ENCODE measurements around the gene BAHD1. TPM values are rescaled to one million over a fixed set of nuclear protein-coding genes. Genes with fewer than 3 reads are reported as not detected.

Gene BAHD1
- total RNA-seq, 1 experiment from 2014 or later: 17.2 TPM

DNA sequence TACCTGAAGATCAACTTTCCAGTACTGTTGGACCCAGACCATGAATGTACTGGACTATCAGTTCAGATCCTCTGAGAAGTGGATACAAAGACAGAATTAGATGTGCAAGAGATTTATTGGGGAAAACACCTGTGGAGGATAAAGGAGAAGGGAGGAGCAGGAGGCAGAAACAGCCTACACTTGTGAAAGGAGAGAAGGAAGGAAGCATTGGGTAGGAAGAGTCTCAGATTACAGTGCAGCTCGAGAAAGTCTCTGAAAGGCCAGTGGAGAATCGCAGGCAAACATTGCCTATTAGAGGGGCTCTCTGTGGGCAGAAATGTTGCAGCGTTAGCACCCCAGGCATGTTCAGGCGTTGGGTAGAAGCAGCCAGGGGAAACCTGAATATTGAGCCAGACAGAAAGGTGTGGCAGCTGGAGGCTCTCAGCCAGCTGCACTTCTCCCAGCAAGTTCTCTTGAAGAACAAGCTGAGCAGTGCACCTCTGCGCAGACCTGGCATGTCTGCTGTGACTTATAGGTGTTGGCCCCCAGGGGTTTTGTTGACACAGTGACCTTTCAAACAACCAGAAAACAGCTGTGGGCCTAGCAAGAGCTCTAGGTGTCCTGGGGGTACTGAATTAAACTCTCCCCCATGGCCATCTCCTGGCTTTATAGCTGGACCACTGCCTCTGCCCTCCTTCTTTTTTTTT is 37.0 kb downstream of the BAHD1 start:
- CTCF ChIA-PET: interaction anchor here (0.7 kb wide), 1 partner anchor 539 kb away, joined by 9 read pairs; no protein-coding TSS in a partner anchor
- no peak overlapping the region for H3K4me3 Mint-ChIP-seq (ENCODE audit: low read depth, unreplicated experiment)
- no peaks in the 10 kb centered on the region for H3K36me3 Mint-ChIP-seq (ENCODE audit: insufficient read depth, unreplicated experiment)
- peaks cover 8% of the 10 kb centered on the region for H3K4me1 Mint-ChIP-seq (ENCODE audit: low read depth, unreplicated experiment)
- intact Hi-C loops (cut with micrococcal nuclease; ENCODE audit: unreplicated experiment): no loop called here
- TF ChIP-seq, protein P1, sequence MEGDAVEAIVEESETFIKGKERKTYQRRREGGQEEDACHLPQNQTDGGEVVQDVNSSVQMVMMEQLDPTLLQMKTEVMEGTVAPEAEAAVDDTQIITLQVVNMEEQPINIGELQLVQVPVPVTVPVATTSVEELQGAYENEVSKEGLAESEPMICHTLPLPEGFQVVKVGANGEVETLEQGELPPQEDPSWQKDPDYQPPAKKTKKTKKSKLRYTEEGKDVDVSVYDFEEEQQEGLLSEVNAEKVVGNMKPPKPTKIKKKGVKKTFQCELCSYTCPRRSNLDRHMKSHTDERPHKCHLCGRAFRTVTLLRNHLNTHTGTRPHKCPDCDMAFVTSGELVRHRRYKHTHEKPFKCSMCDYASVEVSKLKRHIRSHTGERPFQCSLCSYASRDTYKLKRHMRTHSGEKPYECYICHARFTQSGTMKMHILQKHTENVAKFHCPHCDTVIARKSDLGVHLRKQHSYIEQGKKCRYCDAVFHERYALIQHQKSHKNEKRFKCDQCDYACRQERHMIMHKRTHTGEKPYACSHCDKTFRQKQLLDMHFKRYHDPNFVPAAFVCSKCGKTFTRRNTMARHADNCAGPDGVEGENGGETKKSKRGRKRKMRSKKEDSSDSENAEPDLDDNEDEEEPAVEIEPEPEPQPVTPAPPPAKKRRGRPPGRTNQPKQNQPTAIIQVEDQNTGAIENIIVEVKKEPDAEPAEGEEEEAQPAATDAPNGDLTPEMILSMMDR (IDR thresholded peaks at IDR 0.05; ENCODE audit: unreplicated experiment): no peak
- BruUV-seq (replicated peaks): no TSS peak
- H3K27me3 Mint-ChIP-seq (ENCODE audit: unreplicated experiment): peaks cover 37% of the 10 kb centered on the region
- H3K27ac Mint-ChIP-seq (ENCODE audit: unreplicated experiment): no peak overlapping the region
- no peaks in the 10 kb centered on the region for H3K9me3 Mint-ChIP-seq (ENCODE audit: low read depth, unreplicated experiment)
- no peak for DNase-seq

DNA sequence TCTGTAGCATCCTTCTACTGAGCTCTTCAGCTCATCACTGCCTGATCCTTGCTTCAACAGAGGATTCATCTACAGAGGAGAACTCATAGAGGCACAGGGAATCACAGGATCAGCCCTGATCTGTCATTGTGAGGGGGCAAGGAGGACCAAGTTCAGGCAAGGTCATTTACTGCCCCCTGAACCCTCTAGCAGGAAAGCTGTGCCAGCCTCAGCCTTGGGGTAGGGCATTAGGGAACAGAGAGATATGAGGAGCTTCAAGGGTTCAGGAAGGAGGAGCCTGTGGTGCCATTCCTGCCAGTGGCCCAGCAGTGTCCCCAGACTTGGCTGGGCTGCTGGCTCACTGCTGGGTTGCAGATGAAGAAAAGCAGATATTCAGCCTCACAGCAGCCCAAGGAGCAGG is 38.3 kb downstream of the BAHD1 start:
- no peaks in the 10 kb centered on the region for H3K9me3 Mint-ChIP-seq (ENCODE audit: low read depth, unreplicated experiment)
- intact Hi-C loops (cut with micrococcal nuclease; ENCODE audit: unreplicated experiment): no loop called here
- no TSS peak for BruUV-seq (replicated peaks)
- CTCF ChIA-PET: no interaction called here
- DNase-seq: no peak
- H3K36me3 Mint-ChIP-seq (ENCODE audit: insufficient read depth, unreplicated experiment): no peaks in the 10 kb centered on the region
- peaks cover 8% of the 10 kb centered on the region for H3K4me1 Mint-ChIP-seq (ENCODE audit: low read depth, unreplicated experiment)
- no peak overlapping the region for H3K4me3 Mint-ChIP-seq (ENCODE audit: low read depth, unreplicated experiment)
- TF ChIP-seq, protein P1 (IDR thresholded peaks at IDR 0.05; ENCODE audit: unreplicated experiment): no peak
- H3K27ac Mint-ChIP-seq (ENCODE audit: unreplicated experiment): no peak overlapping the region
- peaks cover 37% of the 10 kb centered on the region for H3K27me3 Mint-ChIP-seq (ENCODE audit: unreplicated experiment)

DNA sequence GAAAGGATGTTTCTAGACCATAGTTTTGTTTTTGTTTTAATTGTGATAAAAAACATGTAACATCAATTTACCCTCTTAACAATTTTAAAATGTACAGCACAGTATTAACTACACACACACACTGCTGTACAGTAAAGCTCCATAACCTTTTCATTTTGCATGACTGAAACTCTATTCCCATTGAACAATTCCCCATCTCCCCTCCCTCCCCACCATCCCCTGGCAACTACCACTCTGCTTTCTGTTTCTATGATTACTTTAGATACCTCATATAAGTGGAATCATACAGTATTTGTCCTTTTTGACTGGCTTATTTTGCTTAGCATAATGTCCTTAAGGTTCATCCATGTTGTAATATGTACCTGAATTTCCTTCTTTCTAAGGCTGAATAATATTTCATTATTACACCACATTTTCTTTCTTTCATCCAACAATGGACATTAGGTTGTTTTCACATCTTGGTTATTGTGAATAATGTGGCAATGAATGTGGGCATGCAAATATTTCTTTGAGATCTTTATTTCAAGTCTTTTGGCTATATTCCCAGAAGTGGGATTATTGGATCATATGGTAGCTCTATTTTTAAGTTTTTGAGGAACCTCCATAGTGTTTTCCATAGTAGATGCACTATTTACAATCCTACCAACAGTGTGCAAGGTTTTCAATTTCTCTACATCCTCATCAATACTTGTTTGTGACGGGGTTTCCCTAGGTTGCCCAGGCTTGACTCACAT is 40.8 kb downstream of the BAHD1 start:
- intact Hi-C loops (cut with micrococcal nuclease; ENCODE audit: unreplicated experiment): no loop called here
- CTCF ChIA-PET: no interaction called here
- H3K9me3 Mint-ChIP-seq (ENCODE audit: low read depth, unreplicated experiment): no peaks in the 10 kb centered on the region
- no peak overlapping the region for H3K4me3 Mint-ChIP-seq (ENCODE audit: low read depth, unreplicated experiment)
- no peaks in the 10 kb centered on the region for H3K36me3 Mint-ChIP-seq (ENCODE audit: insufficient read depth, unreplicated experiment)
- no peak overlapping the region for H3K27ac Mint-ChIP-seq (ENCODE audit: unreplicated experiment)
- TF ChIP-seq, protein P1 (IDR thresholded peaks at IDR 0.05; ENCODE audit: unreplicated experiment): no peak
- BruUV-seq (replicated peaks): no TSS peak
- DNase-seq: no peak
- H3K27me3 Mint-ChIP-seq (ENCODE audit: unreplicated experiment): peaks cover 25% of the 10 kb centered on the region
- peaks cover 8% of the 10 kb centered on the region for H3K4me1 Mint-ChIP-seq (ENCODE audit: low read depth, unreplicated experiment)

DNA sequence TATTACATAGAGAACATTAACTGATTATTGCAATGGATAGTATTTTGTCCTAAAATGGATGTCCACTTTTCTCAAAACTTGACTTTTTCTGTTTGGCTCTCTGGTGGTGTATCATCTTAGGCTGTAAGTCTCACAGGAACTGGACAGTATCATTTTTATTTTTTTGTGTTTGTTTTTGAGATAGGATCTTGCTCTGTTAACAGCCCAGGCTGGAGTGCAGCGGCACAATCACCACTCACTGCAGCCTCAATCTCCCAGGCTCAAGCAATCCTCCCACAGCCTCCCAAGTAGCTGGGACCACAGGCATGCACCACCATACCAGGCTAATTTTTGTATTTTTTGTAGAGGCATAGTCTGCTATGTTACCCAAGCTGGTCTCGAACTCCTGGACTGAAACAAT is 43.2 kb downstream of the BAHD1 start:
- TF ChIP-seq, protein P1 (IDR thresholded peaks at IDR 0.05; ENCODE audit: unreplicated experiment): no peak
- Mint-ChIP-seq H3K9me3 (ENCODE audit: low read depth, unreplicated experiment) (no peaks in the 10 kb centered on the region), H3K27me3 (ENCODE audit: unreplicated experiment) (peaks cover 12% of the 10 kb centered on the region), H3K27ac (ENCODE audit: unreplicated experiment) (no peak overlapping the region), H3K4me3 (ENCODE audit: low read depth, unreplicated experiment) (no peak overlapping the region), H3K36me3 (ENCODE audit: insufficient read depth, unreplicated experiment) (no peaks in the 10 kb centered on the region), H3K4me1 (ENCODE audit: low read depth, unreplicated experiment) (no peaks in the 10 kb centered on the region)
- no TSS peak for BruUV-seq (replicated peaks)
- CTCF ChIA-PET: no interaction called here
- no peak for DNase-seq
- intact Hi-C loops (cut with micrococcal nuclease; ENCODE audit: unreplicated experiment): no loop called here
